Stimulated activated naive B cell treated with anti-CD40 and anti-IgM and Interleukin-4, amounts not matched to agents 10 μg/mL and 1 μg/mL and 100 μg/mL, for 72 hours (primary cell): ENCODE results near the gene GRAP.
"Not testable (repeated sequence)": the region's sequence is repeated elsewhere in the genome, so short reads cannot be mapped to it uniquely, and the experiment has no call there.

Experiments used
- ATAC-seq, 2 donors: fragments of 150-1000 bp; cut with Tn5 transposase; replicated peaks; 2 replicates each; pipeline ENCODE4 v1.10.0; 2021; ENCODE audit warnings: moderate library complexity in 1 of 2
- DNase-seq: peaks from one replicate; pipeline ENCODE4 v3.0.0; 2021
- H3K27ac Mint-ChIP-seq: one replicate; pipeline ENCODE4 v1.8.0; 2022; ENCODE audit warnings: mild to moderate bottlenecking, mixed read lengths
- H3K27me3 Mint-ChIP-seq, 2 donors: one replicate each; pipeline ENCODE4 v1.8.0; 2022; ENCODE audit warnings: mixed read lengths in 2 of 2
- H3K36me3 Mint-ChIP-seq, 2 donors: one replicate each; pipeline ENCODE4 v1.8.0; 2022; ENCODE audit warnings: mixed read lengths in 2 of 2, mild to moderate bottlenecking in 1 of 2
- H3K4me1 Mint-ChIP-seq, 2 donors: one replicate each; pipeline ENCODE4 v1.8.0; 2022; ENCODE audit warnings: mixed read lengths in 2 of 2, mild to moderate bottlenecking in 1 of 2
- H3K4me3 Mint-ChIP-seq, 2 donors: one replicate each; pipeline ENCODE4 v1.8.0; 2022; ENCODE audit warnings: mild to moderate bottlenecking in 2 of 2, mixed read lengths in 2 of 2, moderate library complexity in 1 of 2
- H3K9me3 Mint-ChIP-seq, 2 donors: one replicate each; pipeline ENCODE4 v1.8.0; 2022; ENCODE audit warnings: mixed read lengths in 2 of 2, mild to moderate bottlenecking in 1 of 2

GRAP gene

DNA sequence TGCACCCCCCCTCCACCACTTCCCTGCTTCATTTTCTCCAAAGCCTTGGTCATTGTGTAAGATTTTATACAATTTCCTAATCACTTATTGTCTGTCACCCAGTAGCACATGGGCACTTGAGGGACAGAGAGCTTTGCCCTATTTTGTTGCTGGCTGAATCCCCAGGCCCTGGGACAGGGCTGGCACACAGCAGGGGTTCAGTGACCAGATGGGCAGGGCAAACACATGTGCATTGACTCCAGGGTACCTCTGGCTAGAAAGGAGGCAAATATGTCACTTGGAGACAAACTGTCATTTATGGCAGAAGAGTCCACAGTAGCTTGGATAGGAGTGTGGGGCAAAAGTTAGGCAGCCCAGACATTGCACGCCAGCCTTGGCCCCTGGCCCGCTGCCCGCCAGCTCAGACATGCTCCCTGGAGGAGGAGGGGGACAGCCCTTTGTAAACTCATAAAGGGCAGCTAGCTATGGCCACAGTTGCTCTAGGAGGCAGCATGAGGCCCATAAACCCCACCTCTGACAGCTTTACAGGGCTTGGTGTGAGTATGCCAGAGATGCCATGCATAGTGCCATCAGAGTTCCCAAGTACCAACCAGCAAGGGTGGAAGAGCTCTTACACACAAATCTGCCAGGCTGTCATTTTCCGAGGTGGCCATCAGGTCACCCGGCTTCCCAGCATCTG, 15.8 kb downstream of the GRAP start:
- not testable (repeated sequence) for H3K4me1 Mint-ChIP-seq, H3K4me3 Mint-ChIP-seq, ATAC-seq, H3K27ac Mint-ChIP-seq, DNase-seq, H3K36me3 Mint-ChIP-seq, H3K9me3 Mint-ChIP-seq, H3K27me3 Mint-ChIP-seq

DNA sequence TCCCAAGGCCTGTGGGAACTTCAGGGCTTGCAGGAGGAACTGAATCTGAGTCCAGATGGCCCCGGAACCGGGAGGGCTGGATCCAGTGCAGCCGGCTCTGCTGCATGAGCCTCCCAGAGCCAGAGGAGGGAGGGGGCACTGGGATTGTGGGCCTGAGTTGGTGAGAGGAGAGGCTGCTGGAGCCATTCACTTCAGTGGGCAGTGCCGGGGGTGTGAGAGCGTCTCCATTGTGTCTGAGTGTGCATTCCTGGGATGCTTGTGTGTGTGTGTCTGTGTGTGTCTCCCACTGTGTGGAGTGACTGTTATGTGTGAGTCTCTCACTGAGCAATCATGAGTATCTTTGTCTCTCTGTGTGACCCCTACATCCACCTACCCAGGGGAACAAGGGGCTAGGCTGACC, 17.0 kb downstream of the GRAP start:
- not testable (repeated sequence) for H3K36me3 Mint-ChIP-seq, H3K4me3 Mint-ChIP-seq, H3K9me3 Mint-ChIP-seq, ATAC-seq, H3K4me1 Mint-ChIP-seq, H3K27me3 Mint-ChIP-seq, DNase-seq, H3K27ac Mint-ChIP-seq

GRCh38 chr17:19028671-19029070, 18.1 kb downstream of the GRAP start:
- not testable (repeated sequence) for H3K4me3 Mint-ChIP-seq, H3K27ac Mint-ChIP-seq, H3K9me3 Mint-ChIP-seq, ATAC-seq, H3K27me3 Mint-ChIP-seq, DNase-seq, H3K4me1 Mint-ChIP-seq
- H3K36me3 Mint-ChIP-seq, result peaks cover 3 to 11% of the 10 kb centered on the region in 2 donors

- Mint-ChIP-seq H3K4me3 (no peak overlapping the region), H3K36me3 (peaks cover 15 to 39% of the 10 kb centered on the region in 2 donors), H3K4me1 (peaks cover 19 to 20% of the 10 kb centered on the region in 2 donors)
Observed at GRCh38 chr17:19024101-19025078, 22.4 kb downstream of the GRAP start.

GRCh38 chr17:19023209-19023999, 23.4 kb downstream of the GRAP start:
- Mint-ChIP-seq H3K9me3 (no peaks in the 10 kb centered on the region), H3K27ac (peak overlapping the region; percentile 52), H3K36me3 (peaks cover 21 to 43% of the 10 kb centered on the region in 2 donors), H3K4me1 (peaks cover 26 to 28% of the 10 kb centered on the region in 2 donors), H3K27me3 (no peaks in the 10 kb centered on the region), H3K4me3 (no peak overlapping the region)
- DNase-seq (no peak), ATAC-seq (no peak)

More at GRCh38 chr17:19024101-19025078, 22.4 kb downstream of the GRAP start:
- H3K27me3 Mint-ChIP-seq, result no peaks in the 10 kb centered on the region
- no peaks in the 10 kb centered on the region for H3K9me3 Mint-ChIP-seq
- peak in 1 of 2 donors; percentile 20 for ATAC-seq
- no peak overlapping the region for H3K27ac Mint-ChIP-seq
- no peak for DNase-seq

DNA sequence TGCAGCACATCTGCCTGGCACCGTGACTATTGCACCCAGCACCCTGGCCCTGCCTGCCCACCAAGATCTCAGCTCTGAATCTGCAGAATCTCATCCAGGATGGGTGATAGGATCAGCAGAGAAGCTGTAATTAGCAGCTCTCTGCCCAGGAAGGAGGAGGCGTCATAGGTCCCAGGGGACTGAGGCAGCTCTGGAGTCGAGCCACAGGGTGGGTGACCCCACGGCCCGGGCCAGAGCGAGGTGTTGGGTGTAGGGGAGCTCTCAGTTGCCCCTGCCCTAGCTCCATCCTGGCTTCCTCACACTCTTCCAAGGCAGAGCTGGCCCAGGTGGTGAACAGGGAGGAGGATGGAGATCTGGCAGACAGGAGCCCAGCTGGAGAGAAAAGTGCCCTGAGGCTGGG, 24.0 kb downstream of the GRAP start:
- H3K27me3 Mint-ChIP-seq, result no peaks in the 10 kb centered on the region
- H3K4me3 Mint-ChIP-seq, result no peak overlapping the region
- ATAC-seq, result no peak
- DNase-seq, result no peak
- H3K9me3 Mint-ChIP-seq, result no peaks in the 10 kb centered on the region
- H3K27ac Mint-ChIP-seq, result peak overlapping the region; percentile 52
- H3K4me1 Mint-ChIP-seq, result peaks cover 26 to 31% of the 10 kb centered on the region in 2 donors
- peaks cover 21 to 43% of the 10 kb centered on the region in 2 donors for H3K36me3 Mint-ChIP-seq

DNA sequence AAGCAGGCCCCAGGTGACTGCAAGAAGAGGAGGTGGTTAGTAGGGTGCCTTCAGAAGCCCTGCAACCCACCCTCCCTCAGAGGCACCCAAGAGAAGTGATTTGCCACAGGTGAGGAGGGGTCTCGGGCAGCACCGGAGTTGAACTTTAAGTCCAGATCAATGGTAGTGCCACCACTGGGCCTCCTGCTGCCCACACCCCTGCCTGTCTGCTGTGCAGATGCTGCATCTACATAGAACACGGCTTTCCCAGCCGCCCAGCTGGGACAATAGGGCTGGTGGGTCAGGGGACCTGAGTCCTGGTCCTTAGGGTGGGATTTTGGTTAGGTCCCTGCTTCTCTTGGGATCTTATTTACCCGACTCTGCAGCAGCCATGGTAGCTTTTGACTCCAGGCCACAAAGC, 24.6 kb downstream of the GRAP start:
- Mint-ChIP-seq H3K27me3 (no peaks in the 10 kb centered on the region), H3K9me3 (no peaks in the 10 kb centered on the region), H3K36me3 (peaks cover 21 to 43% of the 10 kb centered on the region in 2 donors), H3K27ac (no peak overlapping the region), H3K4me1 (peaks cover 29 to 37% of the 10 kb centered on the region in 2 donors), H3K4me3 (no peak overlapping the region)
- no peak for DNase-seq
- ATAC-seq, result no peak

GRCh38 chr17:19021622-19022083, 25.1 kb downstream of the GRAP start:
- H3K36me3 Mint-ChIP-seq, result peaks cover 21 to 43% of the 10 kb centered on the region in 2 donors
- H3K4me3 Mint-ChIP-seq, result no peak overlapping the region
- peaks cover 32 to 42% of the 10 kb centered on the region in 2 donors for H3K4me1 Mint-ChIP-seq
- ATAC-seq, result no peak
- H3K27ac Mint-ChIP-seq, result no peak overlapping the region
- H3K9me3 Mint-ChIP-seq, result no peaks in the 10 kb centered on the region
- no peak for DNase-seq
- no peaks in the 10 kb centered on the region for H3K27me3 Mint-ChIP-seq

DNA sequence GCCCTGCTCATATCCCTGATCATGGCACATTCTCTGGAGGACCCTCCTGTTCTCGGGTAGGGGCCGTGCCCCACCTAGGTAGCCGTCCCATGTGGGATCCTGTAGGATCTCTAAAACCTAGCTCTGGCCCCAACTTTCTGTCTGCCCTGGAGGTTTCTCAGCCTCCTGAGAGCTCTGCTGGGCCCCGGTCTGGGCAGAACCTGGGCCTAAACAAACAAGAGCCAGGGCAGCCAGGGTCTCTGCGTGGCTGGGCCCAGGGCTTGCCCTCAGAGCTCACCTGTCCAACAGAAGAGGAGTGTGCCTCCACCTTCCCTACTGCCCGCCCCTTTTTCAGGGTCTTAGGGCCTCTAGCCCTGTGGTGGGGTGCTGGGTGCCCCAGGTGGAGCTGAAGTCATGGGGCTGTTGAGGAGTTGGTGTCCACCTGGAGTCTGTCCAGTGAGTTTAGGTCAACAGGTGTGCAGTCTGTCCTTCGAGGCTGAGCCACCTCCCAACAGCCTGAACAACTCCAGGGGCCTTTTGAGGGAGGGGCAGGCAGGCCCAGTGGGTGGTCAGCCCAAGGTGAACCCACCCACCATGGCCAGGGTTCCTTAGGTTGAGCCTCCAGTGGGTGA, 25.6 kb downstream of the GRAP start:
- not testable (repeated sequence) for H3K9me3 Mint-ChIP-seq, DNase-seq, H3K27me3 Mint-ChIP-seq, ATAC-seq, H3K4me3 Mint-ChIP-seq
- Mint-ChIP-seq H3K36me3 (peaks cover 21 to 43% of the 10 kb centered on the region in 2 donors), H3K4me1 (peaks cover 33 to 44% of the 10 kb centered on the region in 2 donors), H3K27ac (peak overlapping the region; percentile 20)

DNA sequence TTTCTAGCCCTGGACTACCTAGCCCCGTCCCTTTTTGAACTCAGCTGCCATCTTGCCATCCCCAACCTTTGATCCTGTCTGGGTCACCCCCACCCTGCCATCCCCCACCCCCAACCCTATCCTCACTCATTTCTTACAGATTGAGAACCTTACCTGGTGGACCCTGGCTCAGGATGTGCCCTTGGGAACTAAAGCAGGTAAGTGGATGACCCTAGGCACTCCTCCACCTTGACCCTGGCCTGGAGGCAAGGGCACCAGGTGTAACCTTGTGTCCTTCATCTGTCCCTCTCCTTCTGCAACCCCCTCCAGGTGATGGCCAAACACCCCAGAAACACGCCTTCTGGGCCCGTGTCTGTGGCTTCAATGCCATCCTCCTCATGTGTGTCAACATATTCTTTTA, 26.7 kb downstream of the GRAP start:
- Mint-ChIP-seq H3K4me1 (peaks cover 35 to 44% of the 10 kb centered on the region in 2 donors), H3K27ac (peak overlapping the region; percentile 84), H3K36me3 (peaks cover 21 to 43% of the 10 kb centered on the region in 2 donors), H3K4me3 (no peak overlapping the region), H3K27me3 (no peaks in the 10 kb centered on the region), H3K9me3 (no peaks in the 10 kb centered on the region)
- DNase-seq (no peak), ATAC-seq (no peak)

- H3K27me3 Mint-ChIP-seq, result no peaks in the 10 kb centered on the region
- peaks cover 31 to 44% of the 10 kb centered on the region in 2 donors for H3K4me1 Mint-ChIP-seq
- peak overlapping the region; percentile 38 for H3K27ac Mint-ChIP-seq
- peaks cover 19 to 36% of the 10 kb centered on the region in 2 donors for H3K36me3 Mint-ChIP-seq
- ATAC-seq (no peak), DNase-seq (no peak)
- H3K4me3 Mint-ChIP-seq, result peak overlapping the region in 1 of 2 donors; percentile 38
- H3K9me3 Mint-ChIP-seq, result no peaks in the 10 kb centered on the region
Observed at GRCh38 chr17:19019041-19019941, 27.5 kb downstream of the GRAP start.

DNA sequence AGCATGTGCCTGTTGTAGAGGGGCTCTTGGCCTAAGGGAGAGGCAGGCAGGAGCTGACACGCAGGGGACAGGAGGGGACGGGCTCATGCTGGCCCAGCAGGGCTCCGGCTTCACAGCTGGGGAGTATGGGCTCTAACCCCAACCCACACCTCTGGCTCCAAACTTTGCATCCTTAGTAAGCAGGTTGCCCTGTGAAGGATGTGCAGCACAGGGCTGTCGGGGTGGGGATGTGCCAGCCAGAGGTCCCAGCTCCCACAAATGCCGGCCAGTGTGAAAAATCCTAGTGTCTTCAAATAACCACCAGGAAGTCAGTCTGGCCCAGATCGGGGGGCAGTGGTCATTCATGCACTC, 28.2 kb downstream of the GRAP start:
- Mint-ChIP-seq H3K9me3 (no peaks in the 10 kb centered on the region), H3K27me3 (no peaks in the 10 kb centered on the region), H3K4me1 (peaks cover 28 to 39% of the 10 kb centered on the region in 2 donors), H3K4me3 (no peak overlapping the region), H3K27ac (peak overlapping the region; percentile 31), H3K36me3 (peaks cover 19 to 32% of the 10 kb centered on the region in 2 donors)
- DNase-seq (no peak), ATAC-seq (no peak)
